Hepatocyte (in vitro differentiated cells): ENCODE measurements around the gene RIN3.

ENCODE experiments used
- CTCF ChIP-seq: fragments of 200-600 bp; sonication (generic); IDR thresholded peaks from 2 replicates; pipeline ENCODE4 v1.5.1; 2016; ENCODE audit warnings: antibody characterized with exemption, mild to moderate bottlenecking; ENCODE audit not compliant: poor library complexity
- EZH2 ChIP-seq: fragments of 200-600 bp; sonication (generic); IDR thresholded peaks from 2 replicates; pipeline ENCODE4 v1.6.1; 2016; ENCODE audit warnings: antibody characterized with exemption, mild to moderate bottlenecking, borderline replicate concordance

DNA sequence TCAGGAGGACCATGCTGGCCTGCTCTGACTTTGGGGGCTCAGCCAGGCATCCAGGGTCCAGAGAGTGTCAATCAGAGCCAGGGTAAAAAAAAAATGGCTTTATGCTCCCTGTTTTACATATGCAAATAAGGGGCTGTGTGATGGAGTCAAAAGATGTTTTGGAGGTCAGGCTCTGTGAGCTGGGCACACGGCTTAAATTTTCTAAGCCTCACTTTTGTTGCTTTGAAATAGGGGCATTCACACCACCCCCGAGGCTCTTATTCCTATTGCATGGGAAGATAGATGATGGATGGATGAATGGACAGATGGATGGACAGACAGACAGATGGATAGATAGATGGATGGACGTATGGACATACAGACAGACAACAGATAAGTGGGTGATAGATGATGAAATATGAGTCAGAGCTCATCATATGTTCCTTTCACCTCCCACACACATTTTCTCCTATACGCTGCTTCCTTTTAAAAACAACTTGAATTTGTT, 42.7 kb downstream of the RIN3 start:
- no peak for TF ChIP-seq CTCF
- no peak for TF ChIP-seq EZH2
